Endothelial cell of umbilical vein (primary cell): ENCODE data around the gene RBM43. TPM values are rescaled to one million over a fixed set of nuclear protein-coding genes. Genes with fewer than 3 reads are reported as not detected.

Experiments used
- BruUV-seq: library from RNA; stranded (reverse); fragments of 400-500 nt; replicated peaks from 2 replicates; lab custom pipeline; 2021; lab: Mats Ljungman, UMichigan
- CTCF ChIA-PET: fragments of 300-600, 350-600 bp; sonication (Branson Sonifier 250); formaldehyde crosslinking; loops from one replicate; lab custom pipeline; 2021; ENCODE audit warnings: antibody characterized with exemption, inconsistent platforms; lab: Charles Lee
- POLR2A ChIA-PET: fragments of 300-600, 350-600 bp; sonication (Branson Sonifier 250); formaldehyde crosslinking; loops from one replicate; lab custom pipeline; 2021; ENCODE audit warnings: antibody characterized with exemption, inconsistent platforms; lab: Charles Lee
- DNase-seq: peaks from one replicate; pipeline ENCODE4 v3.0.0-alpha.2; 2011; ENCODE audit warnings: low read depth, low spot score
- FAIRE-seq: peaks from 2 replicates; lab custom pipeline; 2011; peaks lifted over from hg19 to GRCh38; lab: Jason Lieb, UNC
- H2AFZ ChIP-seq: 2 replicates; pipeline ENCODE4 v1.6.0; 2012; ENCODE audit warnings: low read depth, low read length, control low read depth, inconsistent platforms
- H3K27ac ChIP-seq: 2 replicates; pipeline ENCODE4 v1.5.1; 2011; ENCODE audit warnings: low read depth, mild to moderate bottlenecking, control low read depth, low read length, moderate library complexity; ENCODE audit not compliant: insufficient read depth
- H3K27me3 ChIP-seq, 2 experiments: 2 replicates each; pipeline versions ENCODE4 v1.6.0 to v1.6.1; 2011; ENCODE audit warnings: low read length in 2 of 2, mixed read lengths in 1 of 2; ENCODE audit not compliant: control insufficient read depth in 2 of 2, insufficient read depth in 2 of 2
- H3K36me3 ChIP-seq, 2 experiments: 2 replicates in 1 of 2; 3 replicates in 1 of 2; pipeline ENCODE4 v1.5.1; 2011; ENCODE audit warnings: low read length in 2 of 2, mild to moderate bottlenecking in 1 of 2, moderate library complexity in 1 of 2; ENCODE audit not compliant: control insufficient read depth in 2 of 2, insufficient read depth in 2 of 2; ENCODE audit errors: extremely low read depth in 1 of 2
- H3K4me1 ChIP-seq: 3 replicates; pipeline ENCODE4 v1.5.1; 2011; ENCODE audit warnings: mild to moderate bottlenecking, low read length; ENCODE audit not compliant: control insufficient read depth, insufficient read depth; ENCODE audit errors: extremely low read depth
- H3K4me2 ChIP-seq: 2 replicates; pipeline ENCODE4 v1.6.1; 2011; ENCODE audit warnings: low read length, control low read depth, mixed read lengths; ENCODE audit not compliant: insufficient read depth
- H3K4me3 ChIP-seq, 3 experiments: fragments of 200-600 bp in 1 of 3; sonication (generic), shearing (Covaris generic) in 1 of 3; replicated peaks in 1 of 3; 2 replicates each; pipeline ENCODE4 v1.5.1; 2011 to 2016; ENCODE audit warnings: control low read depth in 3 of 3, low read length in 3 of 3, mild to moderate bottlenecking in 2 of 3, inconsistent platforms in 1 of 3, low read depth in 1 of 3, moderate library complexity in 1 of 3; ENCODE audit not compliant: insufficient read depth in 1 of 3
- H3K79me2 ChIP-seq: 2 replicates; pipeline ENCODE4 v1.6.0; 2012; ENCODE audit warnings: low read length, inconsistent platforms; ENCODE audit not compliant: control insufficient read depth, insufficient read depth
- H3K9ac ChIP-seq: replicated peaks from 2 replicates; pipeline ENCODE3; 2011; ENCODE audit warnings: low read length, control low read depth; ENCODE audit not compliant: insufficient read depth; ENCODE audit errors: extremely low read depth
- H3K9me1 ChIP-seq: replicated peaks from 3 replicates; pipeline ENCODE4 v1.6.0; 2011; ENCODE audit warnings: mild to moderate bottlenecking, low read length; ENCODE audit not compliant: control insufficient read depth, insufficient read depth; ENCODE audit errors: extremely low read depth
- H3K9me3 ChIP-seq: replicated peaks from 2 replicates; pipeline ENCODE4 v1.5.1; 2012; ENCODE audit warnings: low read length, inconsistent platforms; ENCODE audit not compliant: control insufficient read depth, insufficient read depth
- H4K20me1 ChIP-seq: replicated peaks from 2 replicates; pipeline ENCODE3; 2011; ENCODE audit warnings: mild to moderate bottlenecking, low read length; ENCODE audit not compliant: control insufficient read depth, insufficient read depth; ENCODE audit errors: extremely low read depth
- EZH2 ChIP-seq: IDR thresholded peaks from 2 replicates; pipeline ENCODE4 v1.6.1; 2012; ENCODE audit warnings: borderline replicate concordance, low read depth, mild to moderate bottlenecking, moderate library complexity, low read length, inconsistent platforms; ENCODE audit not compliant: severe bottlenecking
- FOS ChIP-seq: IDR thresholded peaks from 2 replicates; pipeline ENCODE4 v1.6.1; 2011; ENCODE audit warnings: mild to moderate bottlenecking, low read length, moderate library complexity, borderline replicate concordance; ENCODE audit not compliant: insufficient read depth
- GATA2 ChIP-seq: IDR thresholded peaks from 2 replicates; pipeline ENCODE4 v1.7.0; 2011; ENCODE audit warnings: low read depth, mild to moderate bottlenecking, moderate library complexity, mixed read lengths, low read length; ENCODE audit not compliant: insufficient read length, insufficient read depth
- JUN ChIP-seq: IDR thresholded peaks from 2 replicates; pipeline ENCODE4 v1.6.1; 2011; ENCODE audit warnings: borderline replicate concordance, low read depth; ENCODE audit not compliant: insufficient read length, insufficient read depth
- MYC ChIP-seq: IDR thresholded peaks from one replicate; pipeline ENCODE4 v1.6.1; 2011; ENCODE audit warnings: mild to moderate bottlenecking, low read depth, low read length
- POLR2A ChIP-seq: IDR thresholded peaks from 2 replicates; pipeline ENCODE4 v1.6.1; 2012; ENCODE audit warnings: low read depth, mild to moderate bottlenecking, control low read depth, low read length
- POLR2AphosphoS5 ChIP-seq: IDR thresholded peaks from 2 replicates; pipeline ENCODE4 v1.6.1; 2012; ENCODE audit warnings: low read depth, mild to moderate bottlenecking, control low read depth, low read length, moderate library complexity; ENCODE audit not compliant: insufficient read depth
- dilution Hi-C: fragments of 300-500 bp; cut with MboI; formaldehyde crosslinking; loops from one replicate; pipeline ENCODE4 v1.15.0; 2019; ENCODE audit warnings: low sequenced_read_pairs; ENCODE audit not compliant: extremely low pct_ligation_motif_present
- intact Hi-C: fragments of 100-400 bp; cut with micrococcal nuclease; formaldehyde crosslinking; loops from one replicate; pipeline ENCODE4 v1.10.0; 2022
- polyA plus RNA-seq, 4 experiments: library from polyadenylated mRNA; depleted of rRNA in 3 of 4; stranded (reverse) in 3 of 4; unstranded in 1 of 4; fragments of >200 nt; gene quantifications; 2 replicates each; pipeline versions ENCODE4 v1.2.1 to v1.2.3, GENCODE V29; 2011 to 2012; ENCODE audit warnings: missing spikeins in 1 of 4
- total RNA-seq: library from RNA; stranded (reverse); gene quantifications from 2 replicates; pipeline ENCODE4 v1.2.3, GENCODE V29; 2021
- TF ChIP-seq, protein P1 (sequence below): IDR thresholded peaks from 2 replicates; pipeline ENCODE4 v1.6.1; 2011; ENCODE audit not compliant: insufficient read depth, insufficient read length
- TF ChIP-seq, protein P2 (sequence below), 2 donors: IDR thresholded peaks; 1 replicate in 1 of 2; 2 replicates in 1 of 2; pipeline ENCODE4 v1.5.1; 2011; ENCODE audit warnings: low read length in 2 of 2, mild to moderate bottlenecking in 2 of 2, moderate library complexity in 2 of 2, control low read depth in 1 of 2, inconsistent platforms in 1 of 2, low read depth in 1 of 2; ENCODE audit not compliant: insufficient read depth in 1 of 2; ENCODE audit errors: extremely low read depth in 1 of 2

RBM43 gene
- total and polyA plus RNA-seq, 2 donors (not counting 3 experiments of a cell fraction or from before 2014, with no cell fraction given) = 3.7 to 6.5 TPM

DNA sequence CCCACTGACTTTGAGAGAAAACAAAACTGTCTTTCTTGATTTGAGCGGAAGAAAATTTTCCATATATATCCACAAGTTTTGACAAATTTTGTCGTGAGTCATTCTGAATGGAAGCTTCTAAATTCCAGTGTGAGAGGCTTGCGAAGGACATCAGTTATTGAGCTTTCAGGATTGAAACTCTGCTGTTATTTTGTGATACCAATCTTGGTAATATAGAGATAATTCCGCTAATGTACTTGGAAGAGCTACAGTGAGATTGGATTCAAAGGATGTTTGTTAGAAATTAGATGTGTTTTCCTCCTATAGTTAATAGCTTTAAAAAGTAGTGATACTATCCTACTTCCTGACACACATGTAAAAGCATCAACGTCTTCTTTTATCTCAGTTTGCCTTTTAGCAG lies 61.4 kb downstream of the RBM43 start:
- no peaks in the 10 kb centered on the region for H3K9me1 ChIP-seq
- H2AFZ ChIP-seq = no peak overlapping the region
- H3K36me3 ChIP-seq = no peaks in the 10 kb centered on the region
- DNase-seq (no peak), FAIRE-seq (no peak)
- dilution Hi-C loops (no loop called here), intact Hi-C loops (no loop called here)
- H4K20me1 ChIP-seq = no peaks in the 10 kb centered on the region
- H3K4me2 ChIP-seq = no peak overlapping the region
- BruUV-seq = no TSS peak
- no peaks in the 10 kb centered on the region for H3K9me3 ChIP-seq
- peaks cover 0 to 4% of the 10 kb centered on the region in 2 experiments for H3K27me3 ChIP-seq
- CTCF ChIA-PET = interaction anchor here (1.5 kb wide), 1 partner anchor 14 kb away, joined by 3 read pairs; no protein-coding TSS in a partner anchor
- no peak overlapping the region for H3K27ac ChIP-seq
- H3K4me1 ChIP-seq = no peaks in the 10 kb centered on the region
- no peak for TF ChIP-seq POLR2A
- TF ChIP-seq JUN = no peak
- TF ChIP-seq MYC = no peak
- TF ChIP-seq, protein P1, sequence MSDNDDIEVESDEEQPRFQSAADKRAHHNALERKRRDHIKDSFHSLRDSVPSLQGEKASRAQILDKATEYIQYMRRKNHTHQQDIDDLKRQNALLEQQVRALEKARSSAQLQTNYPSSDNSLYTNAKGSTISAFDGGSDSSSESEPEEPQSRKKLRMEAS = no peak
- TF ChIP-seq POLR2AphosphoS5 = no peak
- TF ChIP-seq FOS = no peak
- no peak for TF ChIP-seq EZH2
- TF ChIP-seq, protein P2, sequence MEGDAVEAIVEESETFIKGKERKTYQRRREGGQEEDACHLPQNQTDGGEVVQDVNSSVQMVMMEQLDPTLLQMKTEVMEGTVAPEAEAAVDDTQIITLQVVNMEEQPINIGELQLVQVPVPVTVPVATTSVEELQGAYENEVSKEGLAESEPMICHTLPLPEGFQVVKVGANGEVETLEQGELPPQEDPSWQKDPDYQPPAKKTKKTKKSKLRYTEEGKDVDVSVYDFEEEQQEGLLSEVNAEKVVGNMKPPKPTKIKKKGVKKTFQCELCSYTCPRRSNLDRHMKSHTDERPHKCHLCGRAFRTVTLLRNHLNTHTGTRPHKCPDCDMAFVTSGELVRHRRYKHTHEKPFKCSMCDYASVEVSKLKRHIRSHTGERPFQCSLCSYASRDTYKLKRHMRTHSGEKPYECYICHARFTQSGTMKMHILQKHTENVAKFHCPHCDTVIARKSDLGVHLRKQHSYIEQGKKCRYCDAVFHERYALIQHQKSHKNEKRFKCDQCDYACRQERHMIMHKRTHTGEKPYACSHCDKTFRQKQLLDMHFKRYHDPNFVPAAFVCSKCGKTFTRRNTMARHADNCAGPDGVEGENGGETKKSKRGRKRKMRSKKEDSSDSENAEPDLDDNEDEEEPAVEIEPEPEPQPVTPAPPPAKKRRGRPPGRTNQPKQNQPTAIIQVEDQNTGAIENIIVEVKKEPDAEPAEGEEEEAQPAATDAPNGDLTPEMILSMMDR (IDR thresholded peaks at IDR 0.05; ENCODE audit: extremely low read depth in 1 of 2, insufficient read depth in 1 of 2, low read depth in 1 of 2, low read length in 2 of 2) = no peak
- no peak for TF ChIP-seq GATA2
- no peaks in the 10 kb centered on the region for H3K79me2 ChIP-seq
- no peak overlapping the region for H3K4me3 ChIP-seq
- POLR2A ChIA-PET = no interaction called here
- H3K9ac ChIP-seq = no peak overlapping the region
